ENCODE data around the gene RAB3IL1.

GRCh38 chr11:61862714-61863547 lies 54.4 kb downstream of the RAB3IL1 start:
- no peak for TF ChIP-seq SP1 (IDR thresholded peaks at IDR 0.05; ENCODE audit: low read depth)
- no peak for TF ChIP-seq YY1 (IDR thresholded peaks at IDR 0.05; ENCODE audit: extremely low read depth, insufficient replicate concordance, low read depth, low read length)
- TF ChIP-seq CTCF (IDR thresholded peaks at IDR 0.05 in 2 of 3, conservative IDR thresholded peaks at IDR 0.05 in 1 of 3; ENCODE audit: borderline replicate concordance in 1 of 3, insufficient read depth in 1 of 3, low read depth in 2 of 3, low read length in 2 of 3): no peak
- TF ChIP-seq POLR2AphosphoS5 (IDR thresholded peaks at IDR 0.05; ENCODE audit: low read depth, low read length): no peak
- no peak for TF ChIP-seq REST (IDR thresholded peaks at IDR 0.05; ENCODE audit: low read depth)
- no peak for TF ChIP-seq ZNF274 (IDR thresholded peaks at IDR 0.05; ENCODE audit: low read depth, low read length)

Data from HCT116 (cell line).